CD4-positive, alpha-beta T cell (primary cell): ENCODE data around the gene FCHSD2. TPM values are rescaled to one million over a fixed set of nuclear protein-coding genes. Genes with fewer than 3 reads are reported as not detected.

ENCODE experiments used
- ATAC-seq: fragments of 200-7000 bp; cut with Tn5 transposase; one replicate; pipeline ENCODE4 v1.10.0; 2022; ENCODE audit warnings: mild to moderate bottlenecking; ENCODE audit not compliant: poor library complexity
- CTCF ChIA-PET: fragments of 350-600 bp; sonication (Branson Sonifier 250); formaldehyde crosslinking; loops from one replicate; lab custom pipeline; 2021; ENCODE audit warnings: antibody characterized with exemption, inconsistent platforms; lab: Charles Lee
- POLR2A ChIA-PET: fragments of 350-600 bp; sonication (Branson Sonifier 250); formaldehyde crosslinking; loops from one replicate; lab custom pipeline; 2021; ENCODE audit warnings: antibody characterized with exemption, inconsistent platforms; lab: Charles Lee
- DNase-seq, 14 experiments: peaks; one replicate each; pipeline ENCODE4 v3.0.0-alpha.2; 2013 to 2020; ENCODE audit warnings: mixed read lengths in 2 of 14
- H3K27ac ChIP-seq, 2 donors: one replicate each; pipeline versions ENCODE4 v1.5.1 to v1.7.0; 2013; ENCODE audit warnings: low read length in 2 of 2, low read depth in 1 of 2, mild to moderate bottlenecking in 1 of 2
- H3K27me3 ChIP-seq, 2 experiments: 1 replicate in 1 of 2; 2 replicates in 1 of 2; pipeline versions ENCODE4 v1.6.1 to v1.7.0; 2013; ENCODE audit warnings: low read length in 2 of 2, control low read depth in 1 of 2, mild to moderate bottlenecking in 1 of 2, moderate library complexity in 1 of 2; ENCODE audit not compliant: insufficient read depth in 2 of 2, control insufficient read depth in 1 of 2
- H3K36me3 ChIP-seq: one replicate; pipeline ENCODE4 v1.6.1; 2013; ENCODE audit warnings: low read length, control low read depth; ENCODE audit not compliant: insufficient read depth
- H3K4me1 ChIP-seq: one replicate; pipeline ENCODE4 v1.6.1; 2013; ENCODE audit warnings: low read length, control low read depth; ENCODE audit not compliant: insufficient read depth
- H3K4me3 ChIP-seq: one replicate; pipeline ENCODE4 v1.5.1; 2013; ENCODE audit warnings: mild to moderate bottlenecking, low read length, moderate library complexity
- H3K9me3 ChIP-seq, 2 experiments: 1 replicate in 1 of 2; 2 replicates in 1 of 2; pipeline versions ENCODE4 v1.6.1 to v1.7.0; 2013; ENCODE audit warnings: low read length in 2 of 2, mild to moderate bottlenecking in 2 of 2, control low read depth in 1 of 2, moderate library complexity in 1 of 2; ENCODE audit not compliant: control insufficient read depth in 1 of 2, insufficient read depth in 1 of 2
- H3K27ac Mint-ChIP-seq: one replicate; pipeline ENCODE4 v1.8.0; 2020; ENCODE audit warnings: mixed read lengths
- H3K27me3 Mint-ChIP-seq: one replicate; pipeline ENCODE4 v1.8.0; 2021; ENCODE audit warnings: mixed read lengths
- H3K36me3 Mint-ChIP-seq: one replicate; pipeline ENCODE4 v1.8.0; 2021; ENCODE audit warnings: low read depth, mixed read lengths
- H3K4me1 Mint-ChIP-seq: one replicate; pipeline ENCODE4 v1.8.0; 2021; ENCODE audit warnings: low read depth, mixed read lengths
- H3K4me3 Mint-ChIP-seq: one replicate; pipeline ENCODE4 v1.8.0; 2020; ENCODE audit warnings: mild to moderate bottlenecking, mixed read lengths
- H3K9me3 Mint-ChIP-seq: one replicate; pipeline ENCODE4 v1.8.0; 2020; ENCODE audit warnings: mixed read lengths
- CTCF ChIP-seq: fragments of 200-600 bp; IDR thresholded peaks from one replicate; pipeline ENCODE4 v1.8.0; 2022; ENCODE audit warnings: antibody characterized with exemption, mild to moderate bottlenecking
- intact Hi-C, 2 experiments: fragments of 100-400 bp; cut with DNase I in 1 of 2; cut with micrococcal nuclease in 1 of 2; formaldehyde crosslinking; loops; one replicate each; pipeline versions ENCODE4 v1.15.1 to v1.9.0; 2023 to 2025; cut with DNase I, micrococcal nuclease
- total RNA-seq, 174 experiments: library from RNA in 2 of 174; stranded (reverse) in 2 of 174; gene quantifications; one replicate each; pipeline ENCODE4 v1.2.3 and lab custom pipeline; 2021 to 2026

FCHSD2 gene
- total RNA-seq, 2 experiments from 2014 or later: 48.6 to 50.7 TPM

DNA sequence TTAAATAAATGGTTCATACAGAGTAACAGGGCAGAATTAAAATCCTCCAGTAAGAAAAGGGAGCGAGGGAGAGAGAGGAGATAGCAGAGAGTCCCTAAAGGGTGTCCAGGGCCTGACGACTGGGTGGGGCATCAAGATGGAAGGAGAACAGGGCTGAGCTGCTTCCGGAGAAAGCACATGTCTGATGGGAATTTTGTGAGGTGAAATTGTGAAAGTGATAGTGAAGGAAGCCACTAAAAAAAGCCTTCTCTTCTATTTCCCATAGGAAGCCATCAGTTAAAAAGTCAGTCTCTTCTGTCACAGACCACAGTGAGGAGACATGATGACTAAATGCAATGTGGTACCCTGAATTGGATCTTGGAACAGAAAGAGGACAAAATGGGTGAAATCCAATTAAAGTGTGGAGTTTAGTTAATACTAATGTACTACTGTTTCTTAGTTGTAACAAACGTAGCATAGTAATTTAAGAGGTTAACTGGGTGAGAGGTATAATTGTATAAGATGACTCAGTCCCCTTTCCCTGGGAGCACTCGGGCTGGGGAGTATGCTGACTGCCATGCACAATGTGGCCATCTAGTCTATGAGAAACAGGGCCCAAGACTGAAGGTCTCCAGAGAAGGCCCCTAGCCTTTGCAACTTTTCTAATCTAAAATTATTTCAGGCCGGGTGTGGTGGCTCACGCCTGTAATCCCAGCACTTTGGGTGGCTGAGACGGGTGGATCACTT, 29.5 kb upstream of the FCHSD2 start:
- ATAC-seq (no peak), DNase-seq (no peak)
- TF ChIP-seq CTCF: no peak
- Mint-ChIP-seq H3K36me3 (no peaks in the 10 kb centered on the region), H3K9me3 (no peaks in the 10 kb centered on the region), H3K4me3 (no peak overlapping the region), H3K4me1 (no peaks in the 10 kb centered on the region), H3K27ac (no peak overlapping the region), H3K27me3 (no peaks in the 10 kb centered on the region)
- H3K4me3 ChIP-seq: no peak overlapping the region
- peaks cover 0 to 4% of the 10 kb centered on the region in 2 experiments for H3K9me3 ChIP-seq
- H3K4me1 ChIP-seq: no peaks in the 10 kb centered on the region
- POLR2A ChIA-PET: interaction anchor here (0.7 kb wide), 1 partner anchor 263 kb away, joined by 3 read pairs; no protein-coding TSS in a partner anchor
- no peak overlapping the region for H3K27ac ChIP-seq
- no peaks in the 10 kb centered on the region for H3K27me3 ChIP-seq
- H3K36me3 ChIP-seq: no peaks in the 10 kb centered on the region
- intact Hi-C loops: no loop called here
- CTCF ChIA-PET: interaction anchor here (0.7 kb wide), 1 partner anchor 133 kb away, joined by 5 read pairs; no protein-coding TSS in a partner anchor

- H3K4me3 ChIP-seq: no peak overlapping the region
- no peak overlapping the region for H3K27ac Mint-ChIP-seq
- ATAC-seq: no peak
- no peaks in the 10 kb centered on the region for H3K36me3 Mint-ChIP-seq
- intact Hi-C loops: no loop called here
- TF ChIP-seq CTCF: no peak
- H3K27me3 ChIP-seq: no peaks in the 10 kb centered on the region
- no peaks in the 10 kb centered on the region for H3K4me1 Mint-ChIP-seq
- H3K4me1 ChIP-seq: no peaks in the 10 kb centered on the region
- no peaks in the 10 kb centered on the region for H3K27me3 Mint-ChIP-seq
- no peak overlapping the region for H3K27ac ChIP-seq
- H3K9me3 Mint-ChIP-seq: no peaks in the 10 kb centered on the region
- CTCF ChIA-PET: no interaction called here
- POLR2A ChIA-PET: no interaction called here
- H3K9me3 ChIP-seq: peaks cover 0 to 4% of the 10 kb centered on the region in 2 experiments
- H3K36me3 ChIP-seq: no peaks in the 10 kb centered on the region
- H3K4me3 Mint-ChIP-seq: no peak overlapping the region
- DNase-seq: no peak
Observed at GRCh38 chr11:73170140-73170539, 28.0 kb upstream of the FCHSD2 start.

DNA sequence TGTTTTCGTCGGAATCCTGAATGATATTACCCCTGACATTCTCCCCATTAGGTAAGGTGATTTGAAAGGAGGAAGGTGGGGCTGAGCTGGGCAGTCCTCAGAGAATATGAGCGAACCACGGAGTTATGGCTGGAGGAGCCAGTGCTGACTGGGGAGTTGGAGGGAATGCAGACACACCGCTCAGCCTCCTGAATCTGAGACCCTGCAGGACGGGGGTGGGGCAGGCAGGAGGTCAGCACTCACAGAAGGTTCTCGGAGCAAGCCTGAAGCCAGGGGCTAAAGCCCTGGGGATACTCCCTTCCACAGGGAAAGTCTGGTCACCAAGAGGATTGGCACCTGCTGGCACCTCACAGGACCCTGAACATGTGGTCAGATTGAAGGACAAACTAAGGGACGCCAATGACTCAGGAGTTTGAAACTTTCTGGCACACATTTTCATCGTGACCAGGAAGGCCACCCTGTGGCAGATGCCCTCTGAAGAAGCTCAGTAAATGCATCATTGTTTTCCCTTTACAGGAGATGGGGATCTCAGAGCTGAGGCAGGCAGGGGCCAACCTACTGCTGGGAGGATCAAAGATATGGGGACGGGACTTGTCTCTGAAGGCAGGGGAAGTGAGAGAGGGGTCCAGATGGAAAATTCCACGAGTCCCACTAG, 26.9 kb upstream of the FCHSD2 start:
- Histone ChIP-seq H3K36me3 (no peaks in the 10 kb centered on the region), H3K27me3 (no peaks in the 10 kb centered on the region), H3K9me3 (peaks cover 0 to 4% of the 10 kb centered on the region in 2 experiments), H3K4me1 (no peaks in the 10 kb centered on the region), H3K27ac (no peak overlapping the region), H3K4me3 (no peak overlapping the region)
- ChIA-PET CTCF (no interaction called here), POLR2A (no interaction called here)
- H3K27ac Mint-ChIP-seq: no peak overlapping the region
- no peak for TF ChIP-seq CTCF
- ATAC-seq (no peak), DNase-seq (no peak)
- H3K4me1 Mint-ChIP-seq: no peaks in the 10 kb centered on the region
- H3K36me3 Mint-ChIP-seq: no peaks in the 10 kb centered on the region
- H3K27me3 Mint-ChIP-seq: no peaks in the 10 kb centered on the region
- no peak overlapping the region for H3K4me3 Mint-ChIP-seq
- intact Hi-C loops: no loop called here
- H3K9me3 Mint-ChIP-seq: no peaks in the 10 kb centered on the region
